Inflammatory macrophage (primary cell): ENCODE data around the gene SYNGAP1.
A peak's percentile ranks its signal among the peaks of the same experiment; 100 is the strongest.

Source experiments
- DNase-seq, 2 donors: peaks; one replicate each; pipeline ENCODE4 v3.0.0-alpha.2; 2020 to 2022

SYNGAP1 gene

DNA sequence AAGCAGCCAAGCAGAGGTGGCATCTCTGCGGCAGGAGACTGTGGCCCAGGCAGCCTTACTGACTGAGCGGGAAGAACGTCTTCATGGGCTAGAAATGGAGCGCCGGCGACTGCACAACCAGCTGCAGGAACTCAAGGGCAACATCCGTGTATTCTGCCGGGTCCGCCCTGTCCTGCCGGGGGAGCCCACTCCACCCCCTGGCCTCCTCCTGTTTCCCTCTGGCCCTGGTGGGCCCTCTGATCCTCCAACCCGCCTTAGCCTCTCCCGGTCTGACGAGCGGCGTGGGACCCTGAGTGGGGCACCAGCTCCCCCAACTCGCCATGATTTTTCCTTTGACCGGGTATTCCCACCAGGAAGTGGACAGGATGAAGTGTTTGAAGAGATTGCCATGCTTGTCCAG, 15.0 kb upstream of the SYNGAP1 start:
- DNase-seq: no peak

DNA sequence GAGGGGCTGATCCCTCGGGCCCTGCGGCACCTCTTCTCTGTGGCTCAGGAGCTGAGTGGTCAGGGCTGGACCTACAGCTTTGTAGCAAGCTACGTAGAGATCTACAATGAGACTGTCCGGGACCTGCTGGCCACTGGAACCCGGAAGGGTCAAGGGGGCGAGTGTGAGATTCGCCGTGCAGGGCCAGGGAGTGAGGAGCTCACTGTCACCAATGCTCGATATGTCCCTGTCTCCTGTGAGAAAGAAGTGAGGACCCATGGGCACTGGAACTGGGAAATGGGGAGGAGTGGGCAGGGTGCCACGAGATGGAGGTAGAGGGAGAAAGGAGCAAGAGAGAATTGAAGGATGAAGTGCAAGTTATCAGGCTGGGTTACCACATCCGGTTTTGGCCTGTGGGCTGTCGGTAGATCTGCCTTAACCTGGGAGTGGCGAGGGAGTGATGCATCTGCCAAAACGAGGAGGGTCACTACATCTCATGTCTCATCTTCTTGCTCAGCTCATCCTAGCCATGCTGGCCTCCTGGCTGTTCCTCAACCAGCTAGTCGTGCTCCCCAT, 14.4 kb upstream of the SYNGAP1 start:
- no peak for DNase-seq

DNA sequence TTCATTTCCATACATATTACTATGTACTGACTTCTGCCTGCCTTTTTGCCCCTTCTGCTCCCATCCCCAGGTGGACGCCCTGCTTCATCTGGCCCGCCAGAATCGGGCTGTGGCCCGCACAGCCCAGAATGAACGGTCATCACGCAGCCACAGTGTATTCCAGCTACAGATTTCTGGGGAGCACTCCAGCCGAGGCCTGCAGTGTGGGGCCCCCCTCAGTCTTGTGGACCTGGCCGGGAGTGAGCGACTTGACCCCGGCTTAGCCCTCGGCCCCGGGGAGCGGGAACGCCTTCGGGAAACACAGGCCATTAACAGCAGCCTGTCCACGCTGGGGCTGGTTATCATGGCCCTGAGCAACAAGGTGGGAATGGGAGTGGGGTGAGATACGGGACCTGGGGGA, 13.7 kb upstream of the SYNGAP1 start:
- DNase-seq: no peak

DNA sequence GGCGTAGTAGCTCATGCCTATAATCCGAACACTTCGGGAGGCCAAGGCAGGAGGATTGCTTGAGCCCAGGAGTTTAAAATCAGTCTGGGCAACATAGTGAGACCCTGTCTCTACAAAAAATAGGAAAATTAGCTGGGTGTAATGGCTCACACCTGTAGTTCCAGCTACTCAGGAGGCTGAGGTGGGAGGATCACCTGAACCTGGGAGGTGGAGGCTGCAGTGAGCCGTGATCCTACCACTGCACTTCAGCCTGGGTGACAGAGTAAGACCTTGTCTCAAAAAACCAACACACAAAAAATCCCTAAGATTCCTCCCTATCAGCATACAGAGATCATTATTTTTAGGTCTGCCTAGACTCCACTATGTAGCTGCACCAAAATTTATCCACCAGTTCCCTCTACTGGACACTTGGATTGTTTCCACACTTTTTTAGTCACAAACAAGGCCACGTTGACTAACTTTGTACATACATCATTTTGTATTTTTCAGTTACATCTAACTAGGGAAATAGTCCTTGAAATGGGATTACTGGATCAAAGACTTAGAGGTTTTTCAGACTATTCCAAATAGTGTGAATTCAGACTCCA, 12.6 kb upstream of the SYNGAP1 start:
- DNase-seq: peak; percentile 59 to 62

DNA sequence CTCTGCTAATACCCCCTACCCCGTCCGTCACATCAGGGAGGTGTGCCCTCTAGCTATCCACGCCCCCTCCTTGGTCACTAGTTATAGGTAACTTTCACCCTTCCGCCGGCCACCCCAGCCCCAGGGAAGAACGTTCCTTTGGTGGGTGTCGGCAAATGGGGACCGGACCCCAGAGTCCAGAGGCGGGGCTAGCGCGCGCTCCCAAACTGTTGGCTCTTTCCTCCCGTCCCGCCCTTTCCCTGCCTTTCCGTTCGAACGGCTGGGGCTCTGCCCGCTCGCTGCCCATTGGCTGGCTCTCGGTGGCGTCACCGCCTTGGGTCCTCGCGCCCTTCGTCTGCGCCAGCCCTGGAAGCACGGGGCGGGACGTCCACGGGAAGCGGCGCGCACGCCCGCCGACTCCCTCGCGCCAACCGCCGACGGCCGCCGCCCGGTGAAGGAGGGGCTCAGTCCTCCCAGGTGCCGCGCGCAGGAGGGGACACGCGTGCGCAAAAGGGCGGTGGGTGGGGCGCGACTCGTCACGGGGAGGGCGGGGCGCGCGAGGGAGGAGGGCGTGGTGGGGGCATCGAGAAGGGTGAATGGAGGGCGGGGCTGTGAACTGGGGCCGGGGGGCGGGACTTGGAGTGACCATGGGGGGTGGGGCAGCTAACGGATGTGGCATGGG, 9.7 kb upstream of the SYNGAP1 start:
- DNase-seq: peak; percentile 98 to 99

DNA sequence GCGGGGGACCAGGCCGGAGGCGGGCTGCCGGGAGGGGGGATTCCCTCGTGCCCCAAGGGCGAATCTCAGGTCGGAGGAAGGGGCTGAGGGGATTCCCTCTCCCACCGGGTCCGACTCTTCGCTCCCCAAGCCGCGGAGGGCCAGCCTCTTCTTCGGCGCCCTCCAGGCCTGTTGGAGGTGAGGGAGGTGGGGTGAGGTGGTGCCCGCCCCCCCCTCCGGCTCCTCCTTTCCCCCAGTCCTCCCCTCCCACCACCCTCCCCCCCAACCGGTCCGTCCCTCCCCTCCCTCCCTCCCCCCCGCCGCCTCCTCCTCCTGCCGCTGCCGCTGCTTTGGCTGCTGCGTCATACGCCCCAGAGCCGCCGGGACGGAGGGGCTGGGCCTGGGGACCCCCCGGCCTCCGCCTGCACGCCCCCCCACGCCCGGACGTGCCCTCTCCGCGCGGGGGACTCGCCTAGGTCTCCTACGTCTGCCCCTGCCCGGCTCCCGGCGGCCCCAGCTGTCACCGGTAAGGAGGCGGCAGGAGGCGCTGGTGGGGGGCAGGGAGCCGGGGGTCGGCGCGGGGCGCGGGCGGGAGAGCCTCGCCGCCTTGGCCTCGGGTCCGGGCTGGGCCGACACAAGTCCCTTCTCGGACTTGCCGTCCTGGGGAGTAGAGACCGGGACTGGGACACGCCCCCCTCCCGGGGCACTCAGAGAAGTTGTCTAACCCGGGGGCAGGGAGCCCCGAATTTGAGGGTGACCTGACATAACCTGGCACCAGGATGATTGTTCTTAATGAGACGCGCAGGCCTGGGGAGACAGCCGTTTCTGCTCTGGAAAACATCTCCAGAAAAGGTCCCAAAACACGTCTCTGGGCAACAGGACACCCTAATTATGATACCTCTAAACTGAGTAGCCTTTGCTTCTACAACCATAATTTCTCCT, 8.9 kb upstream of the SYNGAP1 start, which contains the start of gene PHF1:
Gene PHF1, plus strand, starts transcription at position 304 of the 921 bp plus-strand sequence. CDS start 1,250 bp downstream, outside the sequence.
- no peak for DNase-seq

DNA sequence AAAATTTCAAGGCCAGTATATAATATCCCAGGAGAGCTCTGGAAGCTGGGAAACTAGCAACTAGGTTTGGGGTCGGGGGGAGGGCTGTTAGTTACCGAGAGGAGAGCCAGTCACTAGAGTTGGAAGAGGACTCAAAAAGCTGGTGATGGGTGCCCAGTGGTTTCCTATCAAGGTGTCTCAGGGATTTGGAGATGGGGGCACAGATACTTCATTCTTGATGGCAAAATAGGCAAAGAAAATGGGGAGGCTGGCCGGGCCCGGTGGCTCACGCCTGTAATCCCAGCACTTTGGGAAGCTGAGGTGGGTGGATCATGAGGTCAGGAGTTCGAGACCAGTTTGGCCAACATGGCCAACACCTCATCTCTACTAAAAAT, 8.2 kb upstream of the SYNGAP1 start:
- no peak for DNase-seq

DNA sequence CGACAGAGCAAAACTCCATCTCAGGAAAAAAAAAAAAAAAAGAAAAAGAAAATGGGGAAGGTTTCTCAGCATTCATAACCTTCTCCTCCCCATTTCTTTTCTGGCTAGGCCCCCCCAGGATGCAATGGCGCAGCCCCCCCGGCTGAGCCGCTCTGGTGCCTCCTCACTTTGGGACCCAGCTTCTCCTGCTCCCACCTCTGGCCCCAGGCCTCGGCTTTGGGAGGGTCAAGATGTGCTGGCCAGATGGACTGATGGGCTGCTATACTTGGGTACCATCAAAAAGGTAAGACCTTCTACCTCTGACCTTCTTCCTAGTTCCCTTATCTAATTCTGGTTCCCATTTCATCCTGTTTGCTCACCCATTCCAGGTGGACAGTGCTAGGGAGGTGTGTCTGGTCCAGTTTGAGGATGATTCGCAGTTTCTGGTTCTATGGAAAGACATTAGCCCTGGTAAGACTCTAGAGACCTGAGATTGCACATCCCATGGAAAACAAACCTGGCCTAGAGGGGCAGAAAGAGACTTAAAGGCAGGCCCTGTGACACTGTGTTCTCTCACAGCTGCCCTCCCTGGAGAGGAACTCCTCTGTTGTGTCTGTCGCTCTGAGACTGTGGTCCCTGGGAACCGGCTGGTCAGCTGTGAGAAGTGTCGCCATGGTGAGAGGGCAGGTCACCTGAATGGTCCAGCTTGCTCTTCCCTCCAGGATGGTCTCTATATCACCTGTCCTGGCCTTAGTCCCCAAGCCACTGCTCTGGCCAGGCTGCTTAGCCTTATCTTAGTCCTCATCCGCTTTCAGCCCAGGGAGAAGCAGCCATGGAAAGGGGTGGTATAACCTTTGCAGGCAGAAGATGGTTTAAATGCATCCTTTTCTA, 7.5 kb upstream of the SYNGAP1 start:
- no peak for DNase-seq

DNA sequence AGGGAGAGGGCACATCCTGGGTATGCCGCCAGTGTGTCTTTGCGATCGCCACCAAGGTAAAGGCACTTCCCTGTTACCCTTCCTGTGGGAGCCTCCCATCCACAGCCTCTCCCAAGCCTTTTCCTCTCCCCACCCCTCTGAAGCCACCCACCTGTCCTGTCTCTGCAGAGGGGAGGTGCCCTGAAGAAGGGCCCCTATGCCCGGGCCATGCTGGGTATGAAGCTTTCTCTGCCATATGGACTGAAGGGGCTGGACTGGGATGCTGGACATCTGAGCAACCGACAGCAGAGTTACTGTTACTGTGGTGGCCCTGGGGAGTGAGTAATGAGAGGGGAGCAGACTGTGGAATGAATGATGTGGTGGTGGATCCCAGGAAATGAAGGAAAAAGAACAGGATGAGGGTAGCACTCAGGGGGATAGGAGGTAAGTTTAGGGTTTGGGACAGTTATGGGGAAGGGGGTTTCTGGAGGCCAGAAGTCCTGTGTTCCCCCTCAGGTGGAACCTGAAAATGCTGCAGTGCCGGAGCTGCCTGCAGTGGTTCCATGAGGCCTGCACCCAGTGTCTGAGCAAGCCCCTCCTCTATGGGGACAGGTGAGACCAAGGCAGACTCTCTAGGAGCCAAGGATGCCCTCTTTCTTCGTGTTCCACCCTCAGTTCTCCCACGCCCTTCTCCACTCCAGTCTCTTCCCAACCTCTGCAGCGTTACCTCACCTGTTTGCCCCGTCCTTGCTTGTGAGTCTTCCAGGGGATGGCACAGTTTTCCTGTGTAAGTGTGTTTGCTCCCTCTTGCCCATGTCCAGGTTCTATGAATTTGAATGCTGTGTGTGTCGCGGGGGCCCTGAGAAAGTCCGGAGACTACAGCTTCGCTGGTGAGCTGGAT, 6.4 kb upstream of the SYNGAP1 start:
- no peak for DNase-seq

DNA sequence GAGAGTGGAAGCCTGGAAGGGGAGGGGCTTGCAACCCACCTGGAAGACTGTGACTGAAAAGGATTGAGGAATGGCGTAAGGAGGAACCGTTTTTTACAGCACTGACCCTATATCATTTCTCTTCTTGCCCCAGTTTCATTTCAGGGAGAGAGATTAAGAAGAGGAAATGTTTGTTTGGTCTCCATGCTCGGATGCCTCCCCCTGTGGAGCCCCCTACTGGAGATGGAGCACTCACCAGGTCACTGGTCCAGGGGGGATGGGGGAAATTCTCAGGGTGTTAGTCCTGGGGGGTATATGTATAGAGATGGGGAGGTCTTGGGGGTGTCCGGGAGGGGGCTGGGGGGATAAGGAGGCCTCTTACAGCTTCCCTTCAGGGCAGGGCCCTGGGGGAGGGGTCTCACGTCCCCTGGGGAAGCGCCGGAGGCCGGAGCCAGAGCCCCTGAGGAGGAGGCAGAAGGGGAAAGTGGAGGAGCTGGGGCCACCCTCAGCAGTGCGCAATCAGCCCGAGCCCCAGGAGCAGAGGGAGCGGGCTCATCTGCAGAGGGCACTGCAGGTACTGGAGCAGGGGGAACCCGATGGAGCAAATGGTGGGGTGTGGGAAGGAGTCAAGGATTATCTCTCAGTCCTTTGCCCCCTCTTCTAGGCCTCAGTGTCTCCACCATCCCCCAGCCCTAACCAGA, 5.1 kb upstream of the SYNGAP1 start:
- DNase-seq: no peak

DNA sequence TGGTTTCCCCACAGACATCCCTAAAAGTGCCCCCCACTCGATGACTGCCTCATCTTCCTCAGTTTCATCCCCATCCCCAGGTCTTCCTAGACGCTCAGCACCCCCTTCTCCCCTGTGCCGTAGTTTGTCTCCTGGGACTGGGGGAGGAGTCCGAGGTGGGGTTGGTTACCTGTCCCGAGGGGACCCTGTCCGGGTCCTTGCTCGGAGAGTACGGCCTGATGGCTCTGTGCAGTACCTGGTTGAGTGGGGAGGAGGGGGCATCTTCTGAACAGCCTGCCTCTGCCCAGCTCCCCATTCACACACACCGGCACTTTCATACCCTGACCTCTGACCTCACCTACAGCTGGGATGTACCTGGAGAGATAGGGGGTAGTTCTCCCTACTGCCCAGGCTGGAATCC, 4.0 kb upstream of the SYNGAP1 start:
- no peak for DNase-seq

DNA sequence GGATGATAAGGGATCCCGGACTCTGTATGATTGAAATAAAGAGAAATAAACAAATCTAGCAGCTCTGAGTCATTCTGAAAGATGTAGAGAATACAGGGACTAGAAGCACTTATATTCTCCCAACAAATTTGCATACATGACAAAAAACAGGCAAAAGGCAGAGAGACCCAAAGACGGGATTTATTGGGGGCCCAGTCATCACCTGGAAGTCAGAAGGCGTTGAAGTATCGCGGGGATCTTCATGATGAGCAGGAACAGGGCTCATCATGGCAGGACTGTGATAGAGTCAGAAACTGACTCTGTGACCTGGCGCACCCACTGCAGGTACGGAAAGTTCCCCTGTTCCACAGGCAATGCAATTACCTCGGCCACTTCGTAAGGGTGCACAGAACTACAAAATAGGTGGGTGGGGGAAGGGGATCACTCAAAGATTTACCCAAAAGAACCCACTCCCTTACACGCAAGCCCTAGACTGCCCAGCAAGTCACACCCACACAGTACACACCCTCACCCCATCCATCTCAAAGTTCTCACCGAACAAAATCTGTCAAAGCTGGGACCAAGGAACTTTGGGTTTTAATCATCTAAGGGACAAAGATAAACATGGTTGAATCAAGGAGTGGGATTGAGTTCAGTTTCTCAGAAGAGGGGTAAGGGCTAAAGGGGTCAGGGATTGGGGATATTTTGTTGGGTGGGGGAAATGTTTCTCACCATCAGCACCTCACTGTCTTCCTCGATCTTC, 3.3 kb upstream of the SYNGAP1 start:
- DNase-seq: no peak

DNA sequence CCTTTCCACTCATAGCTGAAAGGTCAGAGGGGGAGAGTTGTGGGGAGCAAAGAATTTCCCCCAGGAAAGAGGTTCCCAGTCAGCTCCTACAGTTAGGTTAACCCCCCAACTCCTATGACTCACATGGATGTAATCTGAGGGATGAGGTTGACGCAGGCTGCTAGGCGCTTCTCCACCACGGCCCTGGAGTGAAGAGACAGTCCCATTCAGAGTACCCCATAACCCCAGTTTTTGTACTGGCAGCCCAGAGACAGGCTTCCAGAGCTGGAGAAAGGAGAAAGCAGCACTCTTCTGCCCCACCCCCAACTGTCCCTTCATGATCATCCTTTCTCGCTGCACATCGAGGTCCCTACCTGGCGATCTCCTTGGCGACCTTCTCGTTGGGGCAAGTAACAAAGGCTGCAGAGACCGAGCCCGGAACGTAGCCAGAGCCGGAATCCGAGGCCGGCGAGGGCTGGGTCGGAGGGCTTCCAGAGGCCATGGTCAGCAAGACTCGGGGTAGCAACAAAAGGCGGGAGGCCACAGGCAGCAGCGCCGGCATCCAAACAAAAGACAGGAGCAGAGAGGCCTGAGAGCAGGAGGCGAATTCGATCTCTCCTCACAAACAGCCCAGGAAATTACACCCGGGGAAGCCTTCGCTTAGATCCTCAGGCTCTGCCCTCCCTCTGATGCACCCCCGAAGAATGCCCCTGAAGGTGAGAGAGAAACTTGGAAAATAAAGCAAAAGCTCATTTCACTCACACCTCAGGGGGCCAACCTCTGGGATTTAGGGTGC, 2.5 kb upstream of the SYNGAP1 start:
- peak in 1 of 2 donors; percentile 36 for DNase-seq

DNA sequence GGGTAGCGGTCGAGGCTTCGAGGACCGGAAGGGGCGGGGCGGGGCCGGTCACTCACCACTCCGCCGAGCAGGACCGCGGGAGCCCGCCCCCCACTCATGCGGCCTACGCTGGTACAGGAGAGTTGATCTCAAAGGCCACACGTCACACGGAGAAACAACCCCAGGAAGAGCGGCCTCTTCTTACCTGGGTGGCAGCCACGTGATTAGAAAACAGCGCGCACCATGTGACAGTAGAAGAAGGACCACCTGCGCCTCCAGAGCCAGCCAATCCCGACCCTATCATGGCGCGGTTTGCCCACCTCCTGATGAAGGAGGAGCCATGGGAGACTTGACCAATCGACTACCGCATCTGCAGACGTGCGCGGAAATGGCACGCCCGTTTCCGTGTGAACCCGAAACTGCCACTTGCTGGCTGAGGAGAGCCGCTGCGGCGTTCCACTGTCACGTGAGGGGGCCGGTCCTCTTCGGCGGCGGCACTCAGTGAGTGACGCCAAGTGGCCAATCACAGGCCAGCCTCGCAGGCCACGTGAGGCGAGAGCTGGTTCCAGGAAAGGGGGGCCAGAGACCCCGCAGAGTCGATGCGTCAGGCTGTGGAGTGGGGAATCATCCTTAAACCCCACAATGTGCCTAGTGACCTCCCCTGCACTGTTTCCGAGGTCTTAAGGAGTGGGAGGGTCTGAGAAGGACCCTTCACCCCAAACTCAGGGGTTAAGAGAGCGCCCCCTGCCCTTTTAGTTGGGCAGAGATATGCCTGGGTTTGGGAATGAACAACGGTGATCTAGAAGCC, 1.8 kb upstream of the SYNGAP1 start, which contains the start of gene CUTA:
Gene CUTA, minus strand, starts transcription at position 205 of the 787 bp plus-strand sequence. Its CDS starts 107 bp downstream, at position 98.
- peak; percentile 99 to 100 for DNase-seq

DNA sequence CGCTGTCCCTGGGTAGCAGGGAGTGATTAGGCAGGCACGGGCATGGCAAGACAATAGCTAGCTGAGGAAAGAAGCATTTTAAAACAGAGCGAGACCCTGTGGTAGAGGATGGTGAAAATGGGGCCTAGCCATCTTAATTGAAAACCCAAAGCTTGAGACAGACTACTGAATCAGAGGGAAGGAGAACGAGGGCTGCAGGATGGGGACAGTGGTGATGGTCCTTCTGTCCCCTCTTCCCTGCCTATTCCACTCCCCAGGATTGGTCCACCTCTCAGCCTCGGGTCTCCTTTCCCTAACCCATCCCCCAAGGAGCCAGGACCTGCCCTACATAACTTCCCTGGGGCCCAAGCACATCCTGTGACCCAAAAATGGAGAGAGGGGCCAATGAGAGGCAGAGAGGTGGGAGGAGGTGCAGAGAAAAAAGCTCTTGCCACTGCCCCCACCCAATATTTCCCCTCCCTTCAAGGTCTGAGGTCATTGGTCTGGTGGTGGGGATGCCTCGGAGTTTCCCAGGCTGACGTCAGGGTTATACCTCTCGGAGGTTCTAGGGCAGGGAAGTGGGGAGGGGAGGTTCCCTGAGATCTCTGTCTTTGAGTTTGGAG, 1.1 kb upstream of the SYNGAP1 start:
- DNase-seq: no peak

DNA sequence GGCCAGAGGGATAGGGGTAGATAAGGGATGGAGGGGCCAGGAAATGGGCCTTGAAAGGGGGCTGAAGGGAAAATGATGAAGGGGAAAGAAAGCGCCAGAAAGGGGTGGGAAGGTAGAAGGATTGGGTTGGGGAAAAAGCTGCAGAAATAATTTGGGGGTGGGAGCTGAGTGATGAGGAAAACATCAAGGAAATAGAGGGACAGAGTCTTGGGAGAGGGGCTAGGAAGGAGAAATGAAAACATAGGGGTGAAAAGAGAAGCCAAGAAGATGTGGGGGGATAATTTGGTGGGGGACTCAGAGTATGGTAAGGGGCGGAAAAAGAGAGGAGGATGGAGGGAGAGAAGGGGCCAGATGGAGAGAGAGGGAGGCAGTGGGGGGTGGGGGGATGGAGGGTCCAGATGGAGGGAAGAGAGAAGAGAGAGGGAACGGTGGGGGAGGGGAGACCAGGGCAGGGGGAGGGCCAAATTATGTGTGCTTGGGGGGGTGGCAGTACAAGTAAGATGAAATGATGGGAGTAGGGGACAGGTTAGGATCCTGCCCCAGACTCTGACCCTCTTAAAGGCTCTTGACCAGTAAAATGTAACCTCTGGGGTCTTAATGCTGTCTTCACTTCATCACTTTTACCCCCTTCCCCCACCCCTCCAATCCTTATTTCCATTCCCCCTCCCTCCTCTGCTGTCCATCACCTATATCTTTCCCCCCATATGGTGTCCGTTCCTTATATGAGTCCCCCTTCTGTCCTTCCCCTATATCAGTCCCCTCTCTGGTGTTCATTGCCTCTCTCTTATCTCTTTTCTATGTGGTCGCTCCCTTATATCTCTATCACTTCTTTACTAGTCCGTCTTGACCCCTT, 852 bp downstream of the SYNGAP1 start:
- no peak for DNase-seq

DNA sequence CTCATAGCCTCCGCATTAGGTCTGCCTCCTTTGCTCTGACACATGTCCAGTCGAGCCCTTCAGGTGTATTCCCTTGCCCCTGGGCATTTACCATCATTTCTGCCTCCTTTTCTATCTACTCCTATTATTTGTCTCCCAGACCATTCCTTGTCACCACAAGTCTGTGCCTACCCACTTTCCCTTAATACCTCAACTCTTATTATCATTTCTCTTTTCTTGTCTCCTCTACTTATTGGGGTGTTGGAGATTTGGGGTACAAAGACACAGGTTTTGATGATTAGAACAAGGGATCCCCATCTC, 1.4 kb downstream of the SYNGAP1 start:
- no peak for DNase-seq
